Measurements from ENCODE around the gene FGGY.
"Not testable (repeated sequence)": the region's sequence is repeated elsewhere in the genome, so short reads cannot be mapped to it uniquely, and the experiment has no call there.

Gene FGGY

GRCh38 chr1:59703918-59704378 is 407.1 kb downstream of the FGGY start:
- TF ChIP-seq SUZ12 (IDR thresholded peaks at IDR 0.05; ENCODE audit: extremely low read depth, insufficient read depth, insufficient read length): no peak
- TF ChIP-seq ZNF274 (IDR thresholded peaks at IDR 0.05; ENCODE audit: low read depth, low read length): no peak
- TF ChIP-seq YY1 (IDR thresholded peaks at IDR 0.05; ENCODE audit: insufficient read depth, insufficient read length): no peak
- Histone ChIP-seq H3K9ac (ENCODE audit: insufficient read length, low read depth) (no peak overlapping the region), H3K27me3 (ENCODE audit: insufficient read depth, insufficient read length) (no peaks in the 10 kb centered on the region), H3K9me3 (ENCODE audit: insufficient read depth, low read length) (no peaks in the 10 kb centered on the region), H3K4me3 (ENCODE audit: insufficient read length, low read depth) (no peak overlapping the region), H3K36me3 (ENCODE audit: insufficient read depth, insufficient read length, low read length) (no peaks in the 10 kb centered on the region), H3K4me1 (ENCODE audit: insufficient read depth, insufficient read length) (no peaks in the 10 kb centered on the region)
- DNase-seq (ENCODE audit: low read depth, low spot score): no peak

DNA sequence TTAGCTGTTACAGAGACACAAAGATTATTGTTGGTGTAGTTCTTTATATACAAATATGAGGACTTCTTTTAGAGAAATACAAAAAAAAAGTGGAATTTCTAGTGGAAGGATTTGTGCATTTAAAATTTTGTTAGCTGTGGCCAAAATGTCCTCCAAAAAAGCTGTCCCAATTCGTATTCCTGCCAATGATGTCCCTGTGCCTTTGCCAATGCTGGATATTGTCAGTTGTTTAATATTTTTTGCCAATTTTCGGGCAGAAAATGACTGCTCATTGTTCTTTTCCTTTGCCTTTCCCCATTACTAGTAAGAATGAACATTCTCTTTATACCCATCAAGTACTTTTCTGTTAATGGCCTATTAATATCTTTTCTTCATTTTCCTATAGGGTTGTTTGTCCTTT is 407.8 kb downstream of the FGGY start:
- H3K4me3 ChIP-seq (ENCODE audit: insufficient read length, low read depth): no peak overlapping the region
- no peak for DNase-seq (ENCODE audit: low read depth, low spot score)
- H3K27me3 ChIP-seq (ENCODE audit: insufficient read depth, insufficient read length): no peaks in the 10 kb centered on the region
- no peak for TF ChIP-seq YY1 (IDR thresholded peaks at IDR 0.05; ENCODE audit: insufficient read depth, insufficient read length)
- TF ChIP-seq SUZ12 (IDR thresholded peaks at IDR 0.05; ENCODE audit: extremely low read depth, insufficient read depth, insufficient read length): no peak
- TF ChIP-seq ZNF274 (IDR thresholded peaks at IDR 0.05; ENCODE audit: low read depth, low read length): no peak
- H3K4me1 ChIP-seq (ENCODE audit: insufficient read depth, insufficient read length): no peaks in the 10 kb centered on the region
- no peak overlapping the region for H3K9ac ChIP-seq (ENCODE audit: insufficient read length, low read depth)
- no peaks in the 10 kb centered on the region for H3K9me3 ChIP-seq (ENCODE audit: insufficient read depth, low read length)
- no peaks in the 10 kb centered on the region for H3K36me3 ChIP-seq (ENCODE audit: insufficient read depth, insufficient read length, low read length)

- no peaks in the 10 kb centered on the region; the same call in 1 of the 2 replicates for H3K9me3 ChIP-seq (ENCODE audit: insufficient read depth, low read length)
- no peaks in the 10 kb centered on the region for H3K4me1 ChIP-seq (ENCODE audit: insufficient read depth, insufficient read length)
- TF ChIP-seq ZNF274 (IDR thresholded peaks at IDR 0.05; ENCODE audit: low read depth, low read length): no peak
- TF ChIP-seq SUZ12 (IDR thresholded peaks at IDR 0.05; ENCODE audit: extremely low read depth, insufficient read depth, insufficient read length): no peak
- no peak for TF ChIP-seq YY1 (IDR thresholded peaks at IDR 0.05; ENCODE audit: insufficient read depth, insufficient read length)
- H3K27me3 ChIP-seq (ENCODE audit: insufficient read depth, insufficient read length): no peaks in the 10 kb centered on the region
- no peak overlapping the region for H3K4me3 ChIP-seq (ENCODE audit: insufficient read length, low read depth)
- H3K9ac ChIP-seq (ENCODE audit: insufficient read length, low read depth): no peak overlapping the region
- H3K36me3 ChIP-seq (ENCODE audit: insufficient read depth, insufficient read length, low read length): no peaks in the 10 kb centered on the region
- DNase-seq (ENCODE audit: low read depth, low spot score): no peak
Observed at GRCh38 chr1:59705466-59706302, 408.8 kb downstream of the FGGY start.

DNA sequence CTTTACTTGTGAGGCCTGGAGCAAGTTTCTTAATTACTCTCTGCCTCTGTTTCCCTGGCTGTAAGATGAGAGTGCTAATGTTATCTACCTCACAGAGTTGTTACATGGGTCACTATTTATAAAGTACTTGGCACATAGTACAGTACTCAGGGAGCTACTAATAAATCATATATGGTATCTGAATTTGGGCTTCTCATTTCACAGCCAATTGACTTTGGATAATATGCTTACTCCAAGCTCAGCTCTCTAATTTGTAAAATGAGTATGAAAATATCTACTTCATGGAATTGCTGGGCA is 409.4 kb downstream of the FGGY start:
- TF ChIP-seq ZNF274 (IDR thresholded peaks at IDR 0.05; ENCODE audit: low read depth, low read length) (no peak), YY1 (IDR thresholded peaks at IDR 0.05; ENCODE audit: insufficient read depth, insufficient read length) (no peak), SUZ12 (IDR thresholded peaks at IDR 0.05; ENCODE audit: extremely low read depth, insufficient read depth, insufficient read length) (no peak)
- DNase-seq (ENCODE audit: low read depth, low spot score): no peak
- no peaks in the 10 kb centered on the region for H3K27me3 ChIP-seq (ENCODE audit: insufficient read depth, insufficient read length)
- no peak overlapping the region for H3K9ac ChIP-seq (ENCODE audit: insufficient read length, low read depth)
- no peaks in the 10 kb centered on the region for H3K36me3 ChIP-seq (ENCODE audit: insufficient read depth, insufficient read length, low read length)
- H3K9me3 ChIP-seq (ENCODE audit: insufficient read depth, low read length): no peaks in the 10 kb centered on the region; the same call in 1 of the 2 replicates
- no peak overlapping the region for H3K4me3 ChIP-seq (ENCODE audit: insufficient read length, low read depth)
- H3K4me1 ChIP-seq (ENCODE audit: insufficient read depth, insufficient read length): no peaks in the 10 kb centered on the region

DNA sequence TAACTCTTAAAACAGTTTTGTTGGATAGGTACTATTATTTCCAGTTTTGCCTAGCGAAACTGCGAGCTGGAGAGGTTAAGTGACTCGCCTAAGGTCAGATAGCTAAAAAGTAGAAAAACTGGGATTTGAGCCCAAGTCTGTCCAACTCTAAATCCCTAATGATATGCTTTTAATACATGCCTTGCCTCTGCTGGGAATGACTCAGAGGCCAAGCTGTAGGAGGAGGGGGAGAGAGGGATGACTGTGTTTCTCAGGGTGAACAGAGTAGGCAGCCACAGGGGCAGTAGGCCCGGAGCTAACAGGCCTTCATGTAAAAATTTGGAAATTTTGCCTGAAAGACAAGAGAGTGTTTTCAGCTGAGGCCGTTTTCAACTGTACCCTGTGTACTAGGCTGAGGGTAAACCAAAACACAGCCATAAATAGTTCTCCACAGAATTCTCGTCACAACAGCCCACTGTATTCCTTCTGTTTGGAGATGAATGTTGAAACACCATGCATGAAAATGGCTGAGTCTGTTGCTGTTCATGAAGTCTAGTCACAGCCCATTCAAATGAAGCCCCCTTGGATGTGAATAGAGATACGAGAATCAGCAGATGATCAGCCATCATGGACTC is 410.4 kb downstream of the FGGY start:
- H3K4me1 ChIP-seq (ENCODE audit: insufficient read depth, insufficient read length): no peaks in the 10 kb centered on the region
- H3K9ac ChIP-seq (ENCODE audit: insufficient read length, low read depth): no peak overlapping the region
- H3K9me3 ChIP-seq (ENCODE audit: insufficient read depth, low read length): no peaks in the 10 kb centered on the region; the same call in 1 of the 2 replicates
- H3K36me3 ChIP-seq (ENCODE audit: insufficient read depth, insufficient read length, low read length): no peaks in the 10 kb centered on the region
- H3K4me3 ChIP-seq (ENCODE audit: insufficient read length, low read depth): no peak overlapping the region
- no peaks in the 10 kb centered on the region for H3K27me3 ChIP-seq (ENCODE audit: insufficient read depth, insufficient read length)
- DNase-seq (ENCODE audit: low read depth, low spot score): no peak
- TF ChIP-seq YY1 (IDR thresholded peaks at IDR 0.05; ENCODE audit: insufficient read depth, insufficient read length) (no peak), SUZ12 (IDR thresholded peaks at IDR 0.05; ENCODE audit: extremely low read depth, insufficient read depth, insufficient read length) (no peak), ZNF274 (IDR thresholded peaks at IDR 0.05; ENCODE audit: low read depth, low read length) (no peak)

DNA sequence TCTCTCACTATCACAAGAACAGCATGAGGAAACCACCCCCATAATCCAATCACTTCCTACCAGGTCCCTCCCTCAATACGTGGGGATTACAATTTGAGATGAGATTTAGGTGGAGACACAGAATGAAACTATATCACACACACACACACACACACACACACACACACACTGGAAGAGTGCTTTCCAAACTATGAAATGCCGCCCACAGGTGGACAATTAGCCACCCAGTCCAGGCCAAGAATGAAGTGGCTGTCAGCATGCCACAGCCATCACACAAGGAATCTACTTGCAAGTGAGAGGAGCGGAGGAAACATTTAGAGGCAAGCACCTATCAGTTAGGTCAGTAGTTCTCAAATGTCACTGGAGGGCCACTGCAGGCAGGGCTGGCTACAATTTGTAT is 412.4 kb downstream of the FGGY start:
- H3K4me3 ChIP-seq (ENCODE audit: insufficient read length, low read depth): no peak overlapping the region
- H3K27me3 ChIP-seq (ENCODE audit: insufficient read depth, insufficient read length): no peaks in the 10 kb centered on the region
- no peaks in the 10 kb centered on the region; the same call in none of the 2 replicates for H3K9me3 ChIP-seq (ENCODE audit: insufficient read depth, low read length)
- no peaks in the 10 kb centered on the region for H3K4me1 ChIP-seq (ENCODE audit: insufficient read depth, insufficient read length)
- H3K36me3 ChIP-seq (ENCODE audit: insufficient read depth, insufficient read length, low read length): no peaks in the 10 kb centered on the region
- no peak overlapping the region for H3K9ac ChIP-seq (ENCODE audit: insufficient read length, low read depth)
- TF ChIP-seq YY1 (IDR thresholded peaks at IDR 0.05; ENCODE audit: insufficient read depth, insufficient read length) (no peak), ZNF274 (IDR thresholded peaks at IDR 0.05; ENCODE audit: low read depth, low read length) (no peak), SUZ12 (IDR thresholded peaks at IDR 0.05; ENCODE audit: extremely low read depth, insufficient read depth, insufficient read length) (no peak)
- no peak for DNase-seq (ENCODE audit: low read depth, low spot score)

DNA sequence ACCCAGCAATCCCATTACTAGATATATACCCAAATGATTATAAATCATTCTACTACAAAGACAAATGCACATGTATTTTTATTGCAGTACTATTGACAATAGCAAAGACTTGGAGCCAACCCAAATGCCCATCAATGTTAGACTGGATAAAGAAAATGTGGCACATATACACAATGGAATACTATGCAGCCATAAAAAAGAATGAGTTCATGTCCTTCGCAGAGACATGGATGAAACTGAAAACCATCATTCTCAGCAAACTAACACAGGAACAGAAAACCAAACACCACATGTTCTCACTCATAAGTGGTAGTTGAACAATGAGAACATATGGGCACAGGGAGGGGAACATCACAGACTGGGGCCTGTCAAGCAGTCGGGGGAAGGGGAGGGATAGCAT is 414.0 kb downstream of the FGGY start:
- DNase-seq (ENCODE audit: low read depth, low spot score); H3K27me3 ChIP-seq (ENCODE audit: insufficient read depth, insufficient read length); H3K9me3 ChIP-seq (ENCODE audit: insufficient read depth, low read length); H3K9ac ChIP-seq (ENCODE audit: insufficient read length, low read depth); H3K36me3 ChIP-seq (ENCODE audit: insufficient read depth, insufficient read length, low read length); H3K4me3 ChIP-seq (ENCODE audit: insufficient read length, low read depth); H3K4me1 ChIP-seq (ENCODE audit: insufficient read depth, insufficient read length): not testable (repeated sequence)

All from NT2/D1 (cell line).